H9 (cell line): ENCODE measurements around the gene RLN3. TPM values are rescaled to one million over a fixed set of nuclear protein-coding genes. Genes with fewer than 3 reads are reported as not detected.

Source experiments
- DNase-seq: peaks from one replicate; pipeline ENCODE4 v3.0.0-alpha.2; 2017
- H2AFZ ChIP-seq: one replicate; pipeline ENCODE4 v1.6.1; 2013; ENCODE audit warnings: mild to moderate bottlenecking, low read length, control low read depth, moderate library complexity
- H2AK5ac ChIP-seq: 2 replicates; pipeline ENCODE4 v1.6.1; 2013; ENCODE audit warnings: low read length, control low read depth, mixed read lengths; ENCODE audit not compliant: insufficient read length
- H2BK120ac ChIP-seq: one replicate; pipeline ENCODE4 v1.6.1; 2013; ENCODE audit warnings: low read depth, mild to moderate bottlenecking, low read length, control low read depth, inconsistent platforms; ENCODE audit not compliant: poor library complexity, severe bottlenecking
- H2BK12ac ChIP-seq: 2 replicates; pipeline ENCODE4 v1.6.1; 2013; ENCODE audit warnings: low read length, control low read depth, mixed read lengths, low read depth; ENCODE audit not compliant: insufficient read length
- H2BK15ac ChIP-seq: 2 replicates; pipeline ENCODE4 v1.6.1; 2013; ENCODE audit warnings: low read depth, low read length, control low read depth
- H2BK20ac ChIP-seq: one replicate; pipeline ENCODE4 v1.6.1; 2013; ENCODE audit warnings: low read depth, mild to moderate bottlenecking, low read length, control low read depth, inconsistent platforms; ENCODE audit not compliant: poor library complexity, severe bottlenecking
- H2BK5ac ChIP-seq: 2 replicates; pipeline ENCODE4 v1.6.1; 2013; ENCODE audit warnings: low read length, control low read depth, mixed read lengths; ENCODE audit not compliant: insufficient read length
- H3K14ac ChIP-seq: 2 replicates; pipeline ENCODE4 v1.6.1; 2013; ENCODE audit warnings: low read length, control low read depth; ENCODE audit not compliant: insufficient read depth
- H3K18ac ChIP-seq: 2 replicates; pipeline ENCODE4 v1.6.1; 2013; ENCODE audit warnings: low read depth, mild to moderate bottlenecking, mixed read lengths, low read length, control low read depth; ENCODE audit not compliant: insufficient read length
- H3K23ac ChIP-seq: 2 replicates; pipeline ENCODE4 v1.6.1; 2013; ENCODE audit warnings: low read length, control low read depth, mixed read lengths, low read depth; ENCODE audit not compliant: insufficient read length
- H3K23me2 ChIP-seq: 2 replicates; pipeline ENCODE4 v1.6.1; 2013; ENCODE audit warnings: low read depth, mild to moderate bottlenecking, mixed read lengths, low read length, control low read depth; ENCODE audit not compliant: insufficient read length, poor library complexity, severe bottlenecking
- H3K27ac ChIP-seq: 2 replicates; pipeline ENCODE4 v1.5.1; 2013; ENCODE audit warnings: low read length, control low read depth, mixed read lengths, low read depth; ENCODE audit not compliant: insufficient read length
- H3K27me3 ChIP-seq: 2 replicates; pipeline ENCODE4 v1.6.1; 2013; ENCODE audit warnings: low read length, control low read depth, inconsistent platforms; ENCODE audit not compliant: insufficient read depth
- H3K4ac ChIP-seq: 2 replicates; pipeline ENCODE4 v1.6.1; 2013; ENCODE audit warnings: low read depth, mild to moderate bottlenecking, control low read depth, inconsistent platforms, low read length, moderate library complexity
- H3K4me1 ChIP-seq: 2 replicates; pipeline ENCODE4 v1.6.1; 2013; ENCODE audit warnings: low read length, control low read depth, inconsistent platforms; ENCODE audit not compliant: insufficient read depth
- H3K4me2 ChIP-seq: 2 replicates; pipeline ENCODE4 v1.6.1; 2013; ENCODE audit warnings: low read length, control low read depth, mixed read lengths; ENCODE audit not compliant: insufficient read length, insufficient read depth
- H3K56ac ChIP-seq: 2 replicates; pipeline ENCODE4 v1.6.1; 2013; ENCODE audit warnings: low read depth, mild to moderate bottlenecking, mixed read lengths, low read length, control low read depth; ENCODE audit not compliant: insufficient read length
- H3K79me1 ChIP-seq: 2 replicates; pipeline ENCODE4 v1.6.1; 2013; ENCODE audit warnings: low read depth, mild to moderate bottlenecking, moderate library complexity, low read length, control low read depth, inconsistent platforms; ENCODE audit not compliant: insufficient read depth, poor library complexity, severe bottlenecking
- H3K79me2 ChIP-seq: 2 replicates; pipeline ENCODE4 v1.6.1; 2013; ENCODE audit warnings: low read length, control low read depth, inconsistent platforms; ENCODE audit not compliant: insufficient read depth
- H3K9ac ChIP-seq: 2 replicates; pipeline ENCODE4 v1.6.1; 2013; ENCODE audit warnings: low read length, control low read depth, mixed read lengths; ENCODE audit not compliant: insufficient read length; ENCODE audit errors: extremely low read depth
- H3K9me3 ChIP-seq: one replicate; pipeline ENCODE4 v1.6.1; 2013; ENCODE audit warnings: low read depth, low read length, inconsistent platforms; ENCODE audit not compliant: control insufficient read depth
- H3T11ph ChIP-seq: one replicate; pipeline ENCODE4 v1.6.1; 2013; ENCODE audit warnings: mild to moderate bottlenecking, low read length, control low read depth, inconsistent platforms
- H4K20me1 ChIP-seq: one replicate; pipeline ENCODE4 v1.6.1; 2013; ENCODE audit not compliant: control insufficient read depth, insufficient read length, insufficient read depth
- H4K5ac ChIP-seq: 2 replicates; pipeline ENCODE4 v1.6.1; 2013; ENCODE audit warnings: low read depth, mild to moderate bottlenecking, mixed read lengths, low read length, control low read depth; ENCODE audit not compliant: insufficient read length
- H4K8ac ChIP-seq: replicated peaks from 2 replicates; pipeline ENCODE4 v1.6.1; 2013; ENCODE audit warnings: low read length, control low read depth, mixed read lengths, low read depth; ENCODE audit not compliant: insufficient read length
- H4K91ac ChIP-seq: 2 replicates; pipeline ENCODE4 v1.6.1; 2013; ENCODE audit warnings: low read depth, mild to moderate bottlenecking, moderate library complexity, mixed read lengths, low read length, control low read depth; ENCODE audit not compliant: insufficient read length
- H3K27ac Mint-ChIP-seq, 3 experiments: 2 replicates in 2 of 3; 3 replicates in 1 of 3; pipeline ENCODE4 v1.8.0; 2020 to 2021; ENCODE audit warnings: mixed read lengths in 3 of 3, mild to moderate bottlenecking in 1 of 3, moderate library complexity in 1 of 3
- H3K27me3 Mint-ChIP-seq: 2 replicates; pipeline ENCODE4 v1.8.0; 2021; ENCODE audit warnings: low read depth, mild to moderate bottlenecking, moderate library complexity, mixed read lengths
- H3K36me3 Mint-ChIP-seq, 3 experiments: 2 replicates in 2 of 3; 3 replicates in 1 of 3; pipeline ENCODE4 v1.8.0; 2020 to 2021; ENCODE audit warnings: low read depth in 3 of 3, mixed read lengths in 3 of 3; ENCODE audit not compliant: insufficient read depth in 1 of 3
- H3K4me1 Mint-ChIP-seq, 2 experiments: 2 replicates each; pipeline ENCODE4 v1.8.0; 2020; ENCODE audit warnings: mixed read lengths in 2 of 2
- H3K4me3 Mint-ChIP-seq, 2 experiments: 2 replicates in 1 of 2; 3 replicates in 1 of 2; pipeline ENCODE4 v1.8.0; 2020 to 2021; ENCODE audit warnings: mild to moderate bottlenecking in 2 of 2, mixed read lengths in 2 of 2, moderate library complexity in 1 of 2
- H3K9me3 Mint-ChIP-seq, 2 experiments: 2 replicates in 1 of 2; 3 replicates in 1 of 2; pipeline ENCODE4 v1.8.0; 2020; ENCODE audit warnings: mild to moderate bottlenecking in 2 of 2, mixed read lengths in 2 of 2, moderate library complexity in 1 of 2
- WGBS: extraction: QIAGEN DNeasy Blood & Tissue Kit; methylation state at CpG from one replicate; pipeline ENCODE4 v1.1.7; 2013; ENCODE audit warnings: missing lambda C conversion rate, low lambda C conversion rate, mixed read lengths; ENCODE audit not compliant: insufficient read length; ENCODE audit errors: extremely low coverage; 5-methylcytosine and 5-hydroxymethylcytosine counted together
- total RNA-seq: library from RNA; stranded (reverse); gene quantifications from 2 replicates; pipeline ENCODE4 v1.2.1, GENCODE V29; 2021
- TF ChIP-seq, protein P1 (sequence below): fragments of 200-600 bp; sonication (generic); conservative IDR thresholded peaks from 3 replicates; pipeline ENCODE4 v1.8.0; 2021; ENCODE audit warnings: antibody characterized with exemption, mild to moderate bottlenecking

The RLN3 gene
- total RNA-seq, 1 experiment from 2014 or later: not detected

GRCh38 chr19:14073925-14074838, 46.2 kb downstream of the RLN3 start:
- no peak overlapping the region for H2BK12ac ChIP-seq
- H2BK5ac ChIP-seq: no peak overlapping the region
- no peak overlapping the region for H3K56ac ChIP-seq
- H3K4me1 ChIP-seq: no peaks in the 10 kb centered on the region
- Mint-ChIP-seq H3K4me1 (peaks cover 7 to 12% of the 10 kb centered on the region in 2 experiments; a peak in 3 of 4 replicates), H3K27me3 (peaks cover 70% of the 10 kb centered on the region), H3K4me3 (peak overlapping the region; percentile 73 to 86), H3K27ac (no peak overlapping the region), H3K9me3 (no peaks in the 10 kb centered on the region; a peak in 1 of 5 replicates), H3K36me3 (no peaks in the 10 kb centered on the region)
- no peaks in the 10 kb centered on the region for H3K9me3 ChIP-seq
- no peaks in the 10 kb centered on the region for H4K20me1 ChIP-seq
- peaks cover 14% of the 10 kb centered on the region; the same call in 1 of the 2 replicates for H3K27me3 ChIP-seq
- no peak overlapping the region for H3K9ac ChIP-seq
- H3K4me2 ChIP-seq: peak overlapping the region; percentile 61
- H3K79me1 ChIP-seq: no peaks in the 10 kb centered on the region
- no peak overlapping the region for H2BK20ac ChIP-seq
- no peak for DNase-seq
- no peak overlapping the region for H3K4ac ChIP-seq
- H3K18ac ChIP-seq: no peak overlapping the region
- no peak overlapping the region for H2AFZ ChIP-seq
- TF ChIP-seq, protein P1, sequence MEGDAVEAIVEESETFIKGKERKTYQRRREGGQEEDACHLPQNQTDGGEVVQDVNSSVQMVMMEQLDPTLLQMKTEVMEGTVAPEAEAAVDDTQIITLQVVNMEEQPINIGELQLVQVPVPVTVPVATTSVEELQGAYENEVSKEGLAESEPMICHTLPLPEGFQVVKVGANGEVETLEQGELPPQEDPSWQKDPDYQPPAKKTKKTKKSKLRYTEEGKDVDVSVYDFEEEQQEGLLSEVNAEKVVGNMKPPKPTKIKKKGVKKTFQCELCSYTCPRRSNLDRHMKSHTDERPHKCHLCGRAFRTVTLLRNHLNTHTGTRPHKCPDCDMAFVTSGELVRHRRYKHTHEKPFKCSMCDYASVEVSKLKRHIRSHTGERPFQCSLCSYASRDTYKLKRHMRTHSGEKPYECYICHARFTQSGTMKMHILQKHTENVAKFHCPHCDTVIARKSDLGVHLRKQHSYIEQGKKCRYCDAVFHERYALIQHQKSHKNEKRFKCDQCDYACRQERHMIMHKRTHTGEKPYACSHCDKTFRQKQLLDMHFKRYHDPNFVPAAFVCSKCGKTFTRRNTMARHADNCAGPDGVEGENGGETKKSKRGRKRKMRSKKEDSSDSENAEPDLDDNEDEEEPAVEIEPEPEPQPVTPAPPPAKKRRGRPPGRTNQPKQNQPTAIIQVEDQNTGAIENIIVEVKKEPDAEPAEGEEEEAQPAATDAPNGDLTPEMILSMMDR: no peak
- H3K14ac ChIP-seq: no peak overlapping the region
- no peak overlapping the region for H4K5ac ChIP-seq
- H3K23ac ChIP-seq: no peak overlapping the region
- H3K27ac ChIP-seq: no peak overlapping the region
- no peak overlapping the region for H4K8ac ChIP-seq
- H3T11ph ChIP-seq: no peak overlapping the region
- no peak overlapping the region for H2BK120ac ChIP-seq
- peaks cover 21% of the 10 kb centered on the region for H3K23me2 ChIP-seq
- no peaks in the 10 kb centered on the region for H3K79me2 ChIP-seq
- H2BK15ac ChIP-seq: no peak overlapping the region
- no CpG with 5 or more reads among the region's 44 CpGs for WGBS
- no peak overlapping the region for H2AK5ac ChIP-seq
- no peak overlapping the region for H4K91ac ChIP-seq
